ENCODE measurements around the gene ANKS1B.

ANKS1B gene

DNA sequence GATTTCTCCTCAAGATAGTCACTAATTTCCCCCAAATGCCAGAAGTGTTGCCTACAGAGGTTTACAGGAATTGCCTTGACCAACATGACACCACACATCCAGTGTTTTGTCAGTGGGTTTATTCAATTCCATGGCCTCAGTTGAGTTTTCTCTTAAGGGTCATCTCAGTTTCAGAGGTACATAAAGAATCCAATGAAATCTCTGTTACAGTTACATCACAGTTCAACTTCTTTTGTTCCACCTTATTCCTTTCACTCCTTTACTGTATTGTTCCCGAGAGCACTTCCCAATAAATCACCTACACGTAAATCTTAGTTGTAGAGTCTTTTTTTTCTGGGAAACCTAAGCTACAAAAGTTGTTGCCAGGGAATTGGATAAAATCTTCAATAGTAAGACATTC, 410.8 kb downstream of the ANKS1B start:
- DNase-seq (ENCODE audit: low spot score) = no peak

DNA sequence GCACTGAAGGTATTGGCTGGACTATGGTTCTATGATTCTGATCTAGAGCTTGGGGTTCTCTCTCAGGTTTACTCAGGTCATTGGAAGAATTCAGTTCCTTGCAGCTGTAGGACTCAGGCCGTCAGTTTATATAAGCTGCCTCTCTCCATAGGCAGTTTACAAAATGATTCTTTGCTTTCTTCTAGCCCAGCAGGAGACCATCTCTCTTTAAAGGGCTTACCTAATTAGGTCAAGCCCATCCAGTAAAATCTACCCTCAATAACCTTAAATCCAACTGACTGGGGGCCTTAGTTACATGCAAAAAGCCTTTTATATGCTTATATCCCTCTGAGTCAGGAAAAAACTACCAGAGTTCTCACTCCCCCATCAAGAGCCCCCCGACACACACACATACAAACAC, 417.7 kb downstream of the ANKS1B start:
- no peak for DNase-seq (ENCODE audit: low spot score)

DNA sequence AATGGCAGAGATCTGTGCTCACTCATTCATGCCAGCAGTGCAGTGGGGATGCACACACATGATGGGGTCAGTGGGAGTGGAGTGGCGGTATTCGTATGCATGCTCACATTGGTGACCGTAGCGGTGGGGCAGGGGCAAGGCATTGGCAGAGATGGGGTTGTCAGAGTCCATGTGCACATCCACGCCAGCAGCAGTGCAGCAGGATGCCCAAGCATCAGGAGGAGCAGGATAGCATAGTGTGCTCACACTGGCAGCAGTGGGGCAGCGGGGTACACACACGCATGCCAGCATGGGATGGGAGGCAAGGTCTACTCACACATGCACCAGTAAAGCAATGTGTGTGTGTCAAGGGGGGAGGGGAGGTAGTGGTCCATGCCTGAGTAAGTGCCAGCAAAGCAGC, 426.6 kb downstream of the ANKS1B start:
- DNase-seq (ENCODE audit: low spot score) = no peak

DNA sequence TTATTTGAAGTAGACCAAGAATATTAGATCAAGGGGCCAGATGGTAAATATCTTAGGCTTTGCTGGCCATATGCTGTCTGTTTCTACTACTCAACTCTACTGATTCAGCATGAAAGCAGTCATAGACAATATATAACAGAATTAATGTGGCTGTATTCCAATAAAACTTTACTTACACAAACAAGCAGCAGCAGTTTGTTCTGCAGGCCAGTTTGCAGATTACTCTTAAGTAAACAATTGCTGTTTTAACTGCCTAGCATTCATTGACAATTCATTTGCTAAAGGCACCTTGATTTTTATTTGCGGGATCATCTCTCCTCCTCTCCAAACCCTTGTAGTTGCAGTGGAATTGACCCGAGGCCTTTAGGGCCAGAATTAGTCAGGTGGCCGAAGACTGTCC, 431.3 kb downstream of the ANKS1B start:
- no peak for DNase-seq (ENCODE audit: low spot score)

DNA sequence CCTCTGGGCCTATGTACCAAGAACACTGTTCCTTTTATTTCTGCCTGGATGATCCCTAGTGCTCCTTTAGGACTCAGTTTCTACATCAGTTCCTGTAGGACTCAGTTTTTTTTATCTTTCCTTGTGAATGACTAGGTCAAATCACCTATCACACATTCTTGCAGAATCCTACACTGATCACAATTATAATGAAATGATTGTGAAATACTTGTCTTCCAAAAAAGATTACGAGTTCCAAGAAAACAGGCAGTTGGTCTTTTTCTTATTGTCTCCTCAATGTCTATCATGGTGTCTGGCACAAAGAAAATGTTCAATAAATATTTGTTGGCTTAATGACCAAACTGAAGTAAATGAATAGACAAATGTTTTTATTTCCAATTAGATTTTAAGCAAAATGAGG, 432.7 kb downstream of the ANKS1B start:
- DNase-seq (ENCODE audit: low spot score) = no peak

DNA sequence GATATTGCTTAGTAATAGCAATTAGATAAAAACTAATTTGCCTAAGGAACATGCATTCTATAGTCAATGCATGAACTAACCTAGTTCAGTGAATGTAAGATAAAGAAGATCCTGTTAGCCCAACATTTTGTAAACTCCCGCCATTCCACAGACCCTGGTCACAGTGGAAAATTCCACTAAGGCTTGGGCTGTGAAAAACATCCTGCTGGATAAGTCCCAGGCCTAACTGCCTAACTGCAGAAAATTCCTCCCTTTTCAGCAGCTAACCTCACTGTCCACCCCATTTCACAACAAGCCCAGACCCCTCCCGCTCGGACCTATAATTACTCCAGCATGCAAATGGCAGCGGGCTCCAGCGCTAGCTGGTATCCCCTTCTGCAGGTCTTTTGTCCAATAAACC, 435.1 kb downstream of the ANKS1B start:
- no peak for DNase-seq (ENCODE audit: low spot score)

DNA sequence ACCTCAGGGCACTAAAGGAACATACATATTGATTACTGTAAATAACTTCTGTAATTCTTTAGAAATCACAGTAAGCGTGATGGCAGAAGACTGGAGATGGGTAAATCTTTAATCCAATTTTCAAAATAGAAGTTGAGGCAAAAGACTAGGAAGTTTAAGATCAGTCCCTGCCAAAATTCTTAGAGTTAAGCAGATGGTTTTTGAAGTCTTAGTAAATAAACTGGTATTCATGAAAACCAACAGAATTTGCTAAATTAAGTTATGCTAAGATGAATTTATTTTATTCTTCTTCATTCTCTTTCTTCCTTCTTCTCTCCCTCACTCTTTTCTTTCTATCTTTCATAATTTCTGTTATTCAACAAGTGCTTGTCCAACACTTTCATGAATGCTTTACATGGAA, 435.5 kb downstream of the ANKS1B start:
- no peak for DNase-seq (ENCODE audit: low spot score)

DNA sequence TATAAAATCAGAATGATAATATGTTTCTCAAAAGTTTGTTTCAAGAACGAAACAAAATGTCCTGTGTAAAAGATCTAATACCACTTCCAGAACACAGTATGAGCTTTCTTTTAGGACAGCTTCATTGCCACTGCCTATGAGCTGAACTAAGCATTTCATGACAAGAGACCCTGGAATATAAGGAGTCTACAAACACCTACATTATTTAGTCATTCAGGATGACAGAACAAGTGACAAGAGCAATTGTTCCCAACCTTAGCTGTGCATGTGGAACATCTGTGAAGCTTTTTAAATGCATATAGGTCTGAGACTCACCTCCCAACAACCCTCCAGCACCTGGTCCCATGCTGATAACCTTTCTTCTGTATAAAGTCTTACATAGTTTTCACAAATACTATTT, 440.3 kb downstream of the ANKS1B start:
- no peak for DNase-seq (ENCODE audit: low spot score)

DNA sequence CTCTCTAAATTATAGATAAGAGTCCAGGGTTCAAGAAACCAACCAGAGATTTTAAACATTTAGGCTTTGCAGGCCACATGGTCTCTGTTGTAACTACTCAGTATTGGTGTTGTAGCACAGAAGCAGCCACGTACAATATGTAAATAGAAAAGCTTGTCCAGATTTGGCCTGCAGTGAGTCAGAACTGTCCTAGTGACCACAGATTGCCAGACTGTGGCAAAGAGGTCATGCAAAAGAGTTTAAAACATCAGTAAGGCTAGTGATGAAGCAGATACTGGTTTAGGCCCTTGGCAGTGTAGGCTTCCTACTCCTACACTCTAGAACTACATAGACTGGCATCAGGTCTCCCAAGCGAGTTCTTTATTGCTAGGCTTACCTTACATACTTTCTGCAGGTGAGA, 454.8 kb downstream of the ANKS1B start:
- DNase-seq (ENCODE audit: low spot score) = no peak

DNA sequence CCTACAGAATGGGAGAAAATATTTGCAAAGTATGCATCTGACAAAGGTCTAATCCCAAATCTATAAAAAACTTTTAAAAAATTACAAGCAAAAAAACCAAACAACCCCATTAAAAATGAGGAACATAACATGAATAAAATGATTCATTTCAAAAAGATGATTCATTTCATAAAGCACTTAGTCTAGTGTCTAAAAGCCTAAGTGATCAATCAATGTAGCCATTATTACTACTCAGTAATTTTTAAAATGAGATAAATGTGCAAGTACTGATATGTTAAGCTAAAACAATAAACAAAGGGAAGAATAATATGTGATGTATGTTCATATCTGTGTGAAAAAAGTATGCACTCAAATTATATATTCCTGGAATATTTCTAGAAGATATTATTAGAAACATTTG, 456.3 kb downstream of the ANKS1B start:
- no peak for DNase-seq (ENCODE audit: low spot score)

DNA sequence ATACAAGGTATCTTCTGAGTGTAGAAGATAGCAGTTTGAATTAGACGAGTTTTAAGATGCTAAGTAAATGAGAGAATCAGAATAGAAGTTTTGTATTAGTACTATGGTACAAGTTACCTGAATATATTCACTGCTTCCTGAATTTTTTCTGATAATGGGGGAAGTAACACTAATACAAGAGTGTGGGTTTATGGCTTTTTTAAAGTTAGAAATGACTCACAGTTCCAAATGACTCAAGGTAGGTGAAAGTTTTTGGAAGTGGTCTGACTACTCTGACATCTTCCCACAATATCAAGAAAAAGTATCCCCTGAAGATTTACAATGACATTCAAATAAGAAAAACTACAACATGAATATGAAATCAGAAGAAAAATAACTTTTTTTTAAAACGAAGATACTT, 460.9 kb downstream of the ANKS1B start:
- DNase-seq (ENCODE audit: low spot score) = no peak

DNA sequence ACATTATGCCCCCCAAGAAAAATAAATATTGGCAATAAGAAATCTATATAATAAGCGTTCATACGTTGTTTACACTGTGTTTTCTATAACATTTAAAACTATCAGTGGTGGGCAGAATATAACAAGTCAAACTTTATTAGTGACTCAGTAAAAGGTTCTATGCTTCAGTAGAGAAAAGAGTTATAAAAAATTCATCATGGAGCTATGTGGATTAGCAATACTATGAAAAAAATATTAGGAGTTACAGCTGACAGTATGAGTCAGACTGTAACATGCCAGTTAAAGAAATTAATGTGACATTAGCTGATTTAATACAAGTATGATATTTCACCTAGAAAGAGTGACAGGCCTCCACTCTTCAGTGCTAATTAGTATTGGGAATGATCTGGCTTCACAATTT, 462.3 kb downstream of the ANKS1B start:
- no peak for DNase-seq (ENCODE audit: low spot score)

DNA sequence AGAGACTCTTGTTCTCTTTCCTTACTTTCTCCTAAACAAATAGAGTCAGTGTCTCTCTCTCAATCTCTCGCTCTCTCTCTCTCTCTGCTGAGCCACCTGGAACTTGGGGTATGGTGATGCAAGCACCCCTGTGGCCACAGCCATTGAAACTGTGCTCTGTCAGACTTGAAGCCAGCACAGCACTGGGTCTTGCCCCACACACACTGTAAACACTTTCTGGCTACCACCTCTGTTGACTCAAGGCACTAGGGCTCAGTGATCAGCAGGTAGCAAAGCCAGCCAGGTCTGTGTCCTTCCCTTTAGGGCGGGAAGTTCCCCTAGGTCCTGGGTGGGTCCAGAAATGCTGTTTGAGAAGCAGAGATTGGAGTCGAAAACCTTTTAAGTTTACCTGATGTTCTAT, 463.1 kb downstream of the ANKS1B start:
- DNase-seq (ENCODE audit: low spot score) = no peak

DNA sequence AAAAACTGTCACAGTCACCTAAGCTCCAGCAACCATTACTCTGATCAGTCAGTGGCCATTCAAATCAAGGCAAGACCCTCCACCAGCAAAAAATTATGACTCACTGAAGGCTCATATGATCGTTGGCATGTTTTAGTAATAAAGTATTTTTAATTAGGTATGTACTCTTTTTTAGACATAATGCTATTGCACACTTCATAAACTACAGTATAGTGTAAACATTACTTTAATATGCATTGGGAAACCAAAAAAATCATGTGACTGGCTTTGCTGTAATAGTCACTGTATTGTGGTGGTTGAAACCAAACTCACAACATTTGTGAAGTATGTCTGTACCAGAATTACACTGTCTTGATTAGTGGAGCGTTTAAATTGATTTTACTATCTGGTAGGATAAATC, 471.7 kb downstream of the ANKS1B start:
- DNase-seq (ENCODE audit: low spot score) = no peak

DNA sequence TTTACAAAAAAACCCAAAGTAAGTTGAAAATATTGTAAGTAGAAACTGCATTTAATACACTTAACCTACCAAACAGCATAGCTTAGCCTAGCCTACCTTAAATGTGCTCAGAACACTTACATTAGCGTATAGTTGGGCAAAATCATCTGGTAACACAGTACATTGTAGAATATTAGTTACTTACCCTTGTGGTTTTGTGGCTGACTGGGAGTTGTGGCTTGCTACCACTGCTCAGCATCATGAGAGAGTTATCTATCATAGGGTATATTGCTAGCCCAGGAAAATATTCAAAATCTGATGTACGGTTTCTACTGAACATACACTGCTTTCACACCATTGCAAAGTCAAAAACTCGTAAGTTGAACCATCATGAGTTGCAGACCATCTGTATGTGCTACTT, 478.9 kb downstream of the ANKS1B start:
- DNase-seq (ENCODE audit: low spot score) = no peak

DNA sequence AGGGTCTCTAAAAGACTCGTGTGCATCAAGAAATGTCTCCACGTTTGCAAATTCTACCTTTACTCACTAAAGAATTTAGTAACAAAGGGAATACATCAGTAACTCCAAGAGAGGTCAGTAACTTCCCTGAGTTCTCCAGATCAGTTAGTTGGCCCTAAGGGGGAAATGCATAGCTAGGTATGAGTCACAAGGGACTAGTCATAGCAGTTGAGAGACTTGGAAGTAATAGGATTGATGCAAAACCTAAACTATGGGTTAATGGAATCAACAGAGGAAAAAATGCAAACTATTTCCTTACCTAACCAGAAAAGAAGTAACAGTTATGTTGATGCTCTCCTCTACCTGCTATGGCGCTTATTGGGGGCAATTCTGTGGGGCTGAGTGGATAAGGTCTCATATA, 486.0 kb downstream of the ANKS1B start:
- no peak for DNase-seq (ENCODE audit: low spot score)

DNA sequence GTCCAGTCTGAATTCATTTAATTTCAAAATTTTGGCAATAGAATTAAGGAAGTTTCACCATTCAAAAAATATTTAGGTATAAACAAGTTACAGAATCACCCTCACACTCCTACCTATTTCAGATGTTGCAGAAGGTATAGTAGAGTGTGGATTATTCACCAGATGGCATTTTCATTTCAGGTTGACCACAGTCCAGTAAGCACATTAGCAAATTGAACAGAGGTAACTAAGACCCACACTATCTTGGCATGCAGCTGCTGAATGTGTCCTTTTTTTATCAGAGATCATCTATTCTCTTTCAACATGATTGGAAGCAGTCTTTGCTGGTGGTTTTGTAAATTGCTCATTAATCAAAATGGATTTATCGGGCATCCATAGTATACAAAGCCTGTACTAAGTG, 488.9 kb downstream of the ANKS1B start:
- DNase-seq (ENCODE audit: low spot score) = no peak

DNA sequence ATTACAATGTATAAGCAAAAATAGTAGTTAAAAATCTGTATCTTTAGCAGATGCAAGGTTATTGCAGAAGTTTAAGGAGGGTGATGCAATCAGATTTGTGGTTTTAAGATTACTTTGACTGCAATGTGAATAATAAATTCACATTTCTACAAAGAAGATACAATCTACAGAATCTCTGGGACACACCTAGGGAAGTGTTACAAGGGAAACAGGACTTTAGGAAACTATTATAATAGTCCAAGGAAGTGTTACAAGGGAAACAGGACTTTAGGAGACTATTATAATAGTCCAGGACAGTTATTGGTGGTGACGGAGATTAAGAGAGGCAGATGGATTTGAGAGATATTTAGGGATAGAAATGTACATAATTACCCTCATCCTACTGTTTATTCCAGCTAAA, 491.5 kb downstream of the ANKS1B start:
- DNase-seq (ENCODE audit: low spot score) = no peak

DNA sequence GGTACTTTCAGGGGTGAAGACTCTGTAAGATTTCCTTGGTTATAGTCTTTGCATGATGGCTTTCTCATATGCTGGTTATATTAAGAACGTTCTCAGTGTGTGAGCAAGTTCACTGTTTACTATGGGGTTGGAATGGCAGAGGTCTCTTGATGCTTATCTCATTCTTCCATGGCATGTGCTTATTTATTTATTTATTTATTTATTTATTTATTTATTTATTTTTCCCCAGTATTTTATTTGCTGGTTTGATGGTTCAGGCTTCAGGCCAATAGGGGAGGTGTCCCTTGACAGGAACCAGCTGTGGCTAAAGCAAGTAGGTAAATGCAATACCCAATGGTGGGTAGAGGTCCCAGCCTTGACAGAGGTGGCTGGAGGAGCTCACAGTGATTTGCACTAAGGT, 498.5 kb downstream of the ANKS1B start:
- no peak for DNase-seq (ENCODE audit: low spot score)

DNA sequence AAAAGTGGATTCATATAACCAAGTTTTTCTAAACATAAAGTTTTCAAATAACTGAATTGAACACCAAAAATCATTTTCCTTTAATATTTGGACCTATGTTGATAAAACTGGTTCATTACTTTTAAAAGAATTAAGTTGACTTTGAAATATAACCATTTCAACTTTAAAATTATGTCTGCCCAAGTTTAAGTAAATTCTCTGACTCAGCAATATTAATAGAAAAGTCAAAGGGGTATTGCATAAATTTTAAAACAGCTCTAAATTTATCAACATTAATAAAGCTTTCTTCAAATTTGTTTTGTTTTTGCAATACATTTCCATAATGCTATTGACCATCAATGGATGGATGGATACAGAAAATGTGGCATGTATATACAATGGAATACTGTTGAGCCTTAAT, 505.6 kb downstream of the ANKS1B start:
- DNase-seq (ENCODE audit: low spot score) = no peak

DNA sequence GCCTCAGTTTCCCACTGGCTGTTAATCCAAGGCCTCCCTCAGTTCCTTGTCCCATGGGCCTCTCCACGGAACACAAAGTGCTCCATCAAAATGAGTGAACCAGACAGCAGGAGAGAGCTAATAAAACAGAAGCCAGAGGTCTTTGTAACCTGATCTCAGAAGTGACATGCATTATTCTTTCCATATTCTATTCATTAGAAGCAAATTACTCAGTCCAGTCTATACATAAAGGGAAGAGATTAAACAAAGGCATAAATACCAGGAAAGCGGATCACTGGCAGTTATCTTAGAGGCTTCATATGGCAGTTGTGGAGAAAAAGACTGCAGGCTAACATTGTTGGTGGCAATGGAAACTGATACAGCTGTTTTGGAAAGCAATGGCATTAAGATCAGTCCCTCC, 507.8 kb downstream of the ANKS1B start:
- no peak for DNase-seq (ENCODE audit: low spot score)

DNA sequence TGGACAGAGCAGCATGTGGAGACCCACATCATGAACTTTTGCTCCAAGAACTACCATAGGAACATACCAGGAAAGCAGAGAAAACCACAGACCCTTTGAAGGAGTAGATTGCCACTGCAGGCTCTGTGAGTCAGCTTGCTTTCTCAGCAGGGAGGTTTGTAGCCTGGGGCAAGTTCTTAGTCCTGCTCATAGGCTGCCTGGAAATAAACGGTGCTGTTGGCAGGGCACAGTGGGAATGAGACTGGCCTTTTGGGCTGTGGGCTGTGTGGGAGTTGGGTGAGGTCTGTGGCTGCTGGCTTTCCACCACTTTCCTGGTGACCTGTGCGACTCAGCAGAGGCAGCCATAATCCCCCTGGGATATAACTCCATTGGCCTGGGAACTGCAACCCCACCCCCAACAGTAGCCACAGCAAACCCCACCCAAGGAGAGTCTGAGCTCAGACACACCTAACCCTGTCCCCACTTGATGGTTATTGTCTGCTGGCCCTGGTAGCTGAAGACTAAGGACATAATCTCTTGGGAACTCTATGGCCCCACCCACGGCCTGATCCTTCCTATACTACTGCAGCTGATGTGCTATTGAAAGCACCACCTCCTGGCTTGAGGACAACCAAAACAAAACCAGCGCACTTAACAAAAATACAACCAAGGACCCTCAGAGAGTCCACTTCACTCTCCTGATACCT, 529.2 kb downstream of the ANKS1B start:
- DNase-seq (ENCODE audit: low spot score) = no peak

DNA sequence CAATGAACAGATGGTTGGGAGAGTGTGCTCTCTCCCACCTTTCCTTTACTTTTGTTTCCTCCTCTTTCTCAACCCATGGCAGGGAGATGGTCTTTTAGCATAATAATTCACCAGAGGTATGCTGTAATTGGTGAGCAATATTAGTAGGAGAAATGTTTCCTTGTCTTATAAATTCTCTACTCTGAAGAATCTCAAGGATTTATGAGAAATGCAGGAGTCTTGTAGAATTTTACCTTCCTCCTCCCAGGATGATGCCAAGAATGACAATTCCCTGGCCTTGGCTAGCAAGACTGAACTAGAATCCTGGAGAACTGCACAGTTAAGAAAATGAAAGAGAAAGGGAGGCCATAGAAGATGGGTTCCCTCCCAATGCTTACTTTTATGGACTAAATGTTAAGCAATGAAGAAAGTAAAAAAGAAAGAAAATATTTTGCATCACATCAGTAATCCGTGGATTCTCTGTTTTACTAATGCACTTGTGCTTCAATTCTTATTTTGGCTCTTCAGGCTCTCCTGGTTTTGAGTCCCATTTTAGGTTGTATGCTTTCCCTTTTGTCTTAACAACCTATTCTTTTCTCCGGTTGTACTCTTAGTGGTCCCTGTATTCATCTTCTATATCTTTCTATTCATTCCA, 530.1 kb downstream of the ANKS1B start:
- no peak for DNase-seq (ENCODE audit: low spot score)

DNA sequence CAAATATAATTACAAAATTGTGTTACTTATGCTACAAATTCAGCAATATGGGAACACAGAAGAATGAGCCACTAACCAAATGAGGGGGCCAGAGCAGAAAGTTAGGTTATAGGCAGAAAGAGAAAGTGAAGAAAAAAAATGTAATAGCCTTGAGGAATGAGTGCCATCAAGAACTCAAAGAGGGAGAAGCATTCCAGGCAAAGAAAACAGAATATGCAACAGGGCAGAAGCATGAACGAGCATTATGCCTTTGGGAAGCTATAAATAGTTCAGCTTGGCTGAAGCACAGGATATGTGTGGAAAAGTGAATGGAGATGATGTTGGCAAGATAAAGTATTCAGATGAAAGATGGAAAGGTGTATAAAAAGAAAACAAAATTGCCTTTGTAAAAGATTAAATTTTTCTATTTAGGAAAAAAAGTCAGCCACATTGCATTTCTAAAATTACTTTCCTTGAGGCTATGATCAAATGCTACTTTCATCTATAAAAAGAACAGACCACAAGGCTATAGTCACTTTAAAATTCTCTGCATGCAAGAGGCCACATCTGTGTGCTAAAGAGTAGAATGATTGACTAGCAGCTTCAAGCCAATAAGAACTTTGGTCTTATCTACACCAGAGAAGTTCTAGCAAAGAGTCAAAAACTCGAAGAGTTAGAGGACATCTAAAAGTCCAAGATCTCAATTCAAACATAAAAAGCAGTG, 530.7 kb downstream of the ANKS1B start:
- DNase-seq (ENCODE audit: low spot score) = no peak
